ENCODE data around the gene BCL2L15.

Gene BCL2L15

DNA sequence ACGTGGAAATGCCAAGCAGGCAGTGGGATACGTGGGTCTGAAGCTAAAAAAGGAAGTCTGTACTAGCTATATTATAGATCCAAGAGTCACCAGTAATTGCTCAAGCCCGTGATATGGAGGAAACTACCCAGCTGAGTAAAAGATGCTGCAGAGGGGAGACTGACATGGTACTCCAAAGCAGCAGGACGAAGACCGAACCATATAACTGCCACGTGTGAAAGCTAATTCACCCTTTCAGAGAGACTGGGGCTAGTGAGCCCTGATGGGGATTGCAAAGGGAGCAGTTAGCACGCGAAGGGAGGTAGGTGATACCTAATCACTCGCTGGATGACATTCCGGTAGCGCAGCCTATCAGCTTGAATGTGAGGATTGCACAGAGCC lies 16.9 kb upstream of the BCL2L15 start:
- H3K27ac ChIP-seq (ENCODE audit: extremely low read depth, low read depth, low read length) = peak overlapping the region; percentile 47
- H3K4me1 ChIP-seq (ENCODE audit: control insufficient read depth, insufficient read depth, low read length) = no peaks in the 10 kb centered on the region
- H3K36me3 ChIP-seq (ENCODE audit: control insufficient read depth in 2 of 2, insufficient read depth in 1 of 2, low read length in 2 of 2) = peaks cover 9 to 64% of the 10 kb centered on the region in 2 experiments
- CTCF ChIA-PET = interaction anchor here (0.5 to 2.1 kb wide), 9 partner anchors 9 to 446 kb away, joined by 3 to 17 read pairs (median 3); partner anchors contain the start of gene HIPK1
- peak overlapping the region; percentile 69 for H3K4me3 ChIP-seq (ENCODE audit: low read depth, low read length)
- TF ChIP-seq GLIS1 (tag by site-specific recombination; IDR thresholded peaks at IDR 0.05) (no peak), MZF1 (tag by site-specific recombination; IDR thresholded peaks at IDR 0.05; ENCODE audit: borderline replicate concordance) (peak; percentile 76; the same call in 1 of the 2 replicates), ZBTB48 (tag by site-specific recombination; IDR thresholded peaks at IDR 0.05) (0 out of 2 replicates have a peak, but pooled peaks have one; percentile 48), ZNF10 (tag by site-specific recombination; IDR thresholded peaks at IDR 0.05) (peak; percentile 97), ZBTB7A (tag by site-specific recombination; IDR thresholded peaks at IDR 0.05; ENCODE audit: low read depth) (no peak)
- TF ChIP-seq, protein P1, sequence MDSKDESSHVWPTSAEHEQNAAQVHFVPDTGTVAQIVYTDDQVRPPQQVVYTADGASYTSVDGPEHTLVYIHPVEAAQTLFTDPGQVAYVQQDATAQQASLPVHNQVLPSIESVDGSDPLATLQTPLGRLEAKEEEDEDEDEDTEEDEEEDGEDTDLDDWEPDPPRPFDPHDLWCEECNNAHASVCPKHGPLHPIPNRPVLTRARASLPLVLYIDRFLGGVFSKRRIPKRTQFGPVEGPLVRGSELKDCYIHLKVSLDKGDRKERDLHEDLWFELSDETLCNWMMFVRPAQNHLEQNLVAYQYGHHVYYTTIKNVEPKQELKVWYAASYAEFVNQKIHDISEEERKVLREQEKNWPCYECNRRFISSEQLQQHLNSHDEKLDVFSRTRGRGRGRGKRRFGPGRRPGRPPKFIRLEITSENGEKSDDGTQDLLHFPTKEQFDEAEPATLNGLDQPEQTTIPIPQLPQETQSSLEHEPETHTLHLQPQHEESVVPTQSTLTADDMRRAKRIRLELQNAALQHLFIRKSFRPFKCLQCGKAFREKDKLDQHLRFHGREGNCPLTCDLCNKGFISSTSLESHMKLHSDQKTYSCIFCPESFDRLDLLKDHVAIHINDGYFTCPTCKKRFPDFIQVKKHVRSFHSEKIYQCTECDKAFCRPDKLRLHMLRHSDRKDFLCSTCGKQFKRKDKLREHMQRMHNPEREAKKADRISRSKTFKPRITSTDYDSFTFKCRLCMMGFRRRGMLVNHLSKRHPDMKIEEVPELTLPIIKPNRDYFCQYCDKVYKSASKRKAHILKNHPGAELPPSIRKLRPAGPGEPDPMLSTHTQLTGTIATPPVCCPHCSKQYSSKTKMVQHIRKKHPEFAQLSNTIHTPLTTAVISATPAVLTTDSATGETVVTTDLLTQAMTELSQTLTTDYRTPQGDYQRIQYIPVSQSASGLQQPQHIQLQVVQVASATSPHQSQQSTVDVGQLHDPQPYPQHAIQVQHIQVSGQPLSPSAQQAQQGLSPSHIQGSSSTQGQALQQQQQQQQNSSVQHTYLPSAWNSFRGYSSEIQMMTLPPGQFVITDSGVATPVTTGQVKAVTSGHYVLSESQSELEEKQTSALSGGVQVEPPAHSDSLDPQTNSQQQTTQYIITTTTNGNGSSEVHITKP (tag by site-specific recombination; IDR thresholded peaks at IDR 0.05) = peak; percentile 7; the same call in 1 of the 2 replicates
- TF ChIP-seq, protein P2, sequence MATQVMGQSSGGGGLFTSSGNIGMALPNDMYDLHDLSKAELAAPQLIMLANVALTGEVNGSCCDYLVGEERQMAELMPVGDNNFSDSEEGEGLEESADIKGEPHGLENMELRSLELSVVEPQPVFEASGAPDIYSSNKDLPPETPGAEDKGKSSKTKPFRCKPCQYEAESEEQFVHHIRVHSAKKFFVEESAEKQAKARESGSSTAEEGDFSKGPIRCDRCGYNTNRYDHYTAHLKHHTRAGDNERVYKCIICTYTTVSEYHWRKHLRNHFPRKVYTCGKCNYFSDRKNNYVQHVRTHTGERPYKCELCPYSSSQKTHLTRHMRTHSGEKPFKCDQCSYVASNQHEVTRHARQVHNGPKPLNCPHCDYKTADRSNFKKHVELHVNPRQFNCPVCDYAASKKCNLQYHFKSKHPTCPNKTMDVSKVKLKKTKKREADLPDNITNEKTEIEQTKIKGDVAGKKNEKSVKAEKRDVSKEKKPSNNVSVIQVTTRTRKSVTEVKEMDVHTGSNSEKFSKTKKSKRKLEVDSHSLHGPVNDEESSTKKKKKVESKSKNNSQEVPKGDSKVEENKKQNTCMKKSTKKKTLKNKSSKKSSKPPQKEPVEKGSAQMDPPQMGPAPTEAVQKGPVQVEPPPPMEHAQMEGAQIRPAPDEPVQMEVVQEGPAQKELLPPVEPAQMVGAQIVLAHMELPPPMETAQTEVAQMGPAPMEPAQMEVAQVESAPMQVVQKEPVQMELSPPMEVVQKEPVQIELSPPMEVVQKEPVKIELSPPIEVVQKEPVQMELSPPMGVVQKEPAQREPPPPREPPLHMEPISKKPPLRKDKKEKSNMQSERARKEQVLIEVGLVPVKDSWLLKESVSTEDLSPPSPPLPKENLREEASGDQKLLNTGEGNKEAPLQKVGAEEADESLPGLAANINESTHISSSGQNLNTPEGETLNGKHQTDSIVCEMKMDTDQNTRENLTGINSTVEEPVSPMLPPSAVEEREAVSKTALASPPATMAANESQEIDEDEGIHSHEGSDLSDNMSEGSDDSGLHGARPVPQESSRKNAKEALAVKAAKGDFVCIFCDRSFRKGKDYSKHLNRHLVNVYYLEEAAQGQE (tag by site-specific recombination; IDR thresholded peaks at IDR 0.05) = 0 out of 2 replicates have a peak, but pooled peaks have one; percentile 30
- TF ChIP-seq, protein P3, sequence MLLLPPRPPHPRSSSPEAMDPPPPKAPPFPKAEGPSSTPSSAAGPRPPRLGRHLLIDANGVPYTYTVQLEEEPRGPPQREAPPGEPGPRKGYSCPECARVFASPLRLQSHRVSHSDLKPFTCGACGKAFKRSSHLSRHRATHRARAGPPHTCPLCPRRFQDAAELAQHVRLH (tag by site-specific recombination; IDR thresholded peaks at IDR 0.05) = 0 out of 2 replicates have a peak, but pooled peaks have one; percentile 39
- no peaks in the 10 kb centered on the region for H3K9me3 ChIP-seq (ENCODE audit: control insufficient read depth, insufficient read depth, low read depth, low read length)
- POLR2A ChIA-PET = interaction anchor here (0.7 to 4.9 kb wide), 8 partner anchors 11 to 146 kb away, joined by 3 to 84 read pairs (median 4); partner anchors contain the start of genes HIPK1 and RSBN1

DNA sequence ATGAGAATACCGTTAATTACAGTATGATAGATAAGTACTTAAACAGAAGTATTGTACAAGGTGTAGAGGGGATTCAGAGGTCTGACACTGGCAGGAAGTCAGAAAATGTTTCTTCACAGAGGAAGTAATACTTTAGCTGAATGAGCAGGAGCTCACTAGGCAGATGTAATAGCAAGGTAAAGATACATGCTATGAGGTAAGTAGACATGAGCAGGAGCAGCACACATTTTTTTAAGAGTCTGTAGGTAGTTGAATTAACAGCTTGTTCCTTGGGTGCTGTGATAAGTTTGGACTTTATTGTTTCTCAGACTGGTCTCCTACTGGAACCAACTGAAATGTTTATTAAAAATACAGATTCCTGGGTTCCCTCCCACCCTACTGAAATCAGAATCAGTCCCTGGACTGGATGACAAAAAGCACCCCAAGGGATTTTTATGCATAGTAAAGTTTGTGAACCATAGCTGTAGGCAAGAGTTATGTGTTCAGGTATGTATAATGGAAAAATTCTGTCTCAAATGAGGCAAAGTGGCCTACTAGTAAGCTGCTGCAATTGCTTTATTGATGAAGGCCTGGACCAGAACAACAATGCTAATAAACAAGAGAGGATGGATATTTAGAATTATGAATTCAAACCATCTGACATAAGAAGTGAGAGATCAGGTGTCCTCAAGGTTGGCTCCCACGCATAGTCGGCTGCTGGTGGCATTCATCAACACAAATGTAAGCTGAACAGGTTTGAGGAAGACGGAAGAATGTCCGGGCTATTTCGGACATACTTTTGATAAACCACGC lies 16.3 kb upstream of the BCL2L15 start:
- peaks cover 6 to 64% of the 10 kb centered on the region in 2 experiments for H3K36me3 ChIP-seq (ENCODE audit: control insufficient read depth in 2 of 2, insufficient read depth in 1 of 2, low read length in 2 of 2)
- ChIA-PET CTCF (interaction anchor here (0.5 to 2.1 kb wide), 9 partner anchors 8 to 446 kb away, joined by 3 to 17 read pairs (median 3); partner anchors contain the start of gene HIPK1), POLR2A (interaction anchor here (0.7 to 4.9 kb wide), 7 partner anchors 13 to 146 kb away, joined by 3 to 84 read pairs (median 4); partner anchors contain the start of genes HIPK1 and RSBN1)
- H3K27ac ChIP-seq (ENCODE audit: extremely low read depth, low read depth, low read length) = no peak overlapping the region; the same call in 1 of the 2 replicates
- TF ChIP-seq, protein P4, sequence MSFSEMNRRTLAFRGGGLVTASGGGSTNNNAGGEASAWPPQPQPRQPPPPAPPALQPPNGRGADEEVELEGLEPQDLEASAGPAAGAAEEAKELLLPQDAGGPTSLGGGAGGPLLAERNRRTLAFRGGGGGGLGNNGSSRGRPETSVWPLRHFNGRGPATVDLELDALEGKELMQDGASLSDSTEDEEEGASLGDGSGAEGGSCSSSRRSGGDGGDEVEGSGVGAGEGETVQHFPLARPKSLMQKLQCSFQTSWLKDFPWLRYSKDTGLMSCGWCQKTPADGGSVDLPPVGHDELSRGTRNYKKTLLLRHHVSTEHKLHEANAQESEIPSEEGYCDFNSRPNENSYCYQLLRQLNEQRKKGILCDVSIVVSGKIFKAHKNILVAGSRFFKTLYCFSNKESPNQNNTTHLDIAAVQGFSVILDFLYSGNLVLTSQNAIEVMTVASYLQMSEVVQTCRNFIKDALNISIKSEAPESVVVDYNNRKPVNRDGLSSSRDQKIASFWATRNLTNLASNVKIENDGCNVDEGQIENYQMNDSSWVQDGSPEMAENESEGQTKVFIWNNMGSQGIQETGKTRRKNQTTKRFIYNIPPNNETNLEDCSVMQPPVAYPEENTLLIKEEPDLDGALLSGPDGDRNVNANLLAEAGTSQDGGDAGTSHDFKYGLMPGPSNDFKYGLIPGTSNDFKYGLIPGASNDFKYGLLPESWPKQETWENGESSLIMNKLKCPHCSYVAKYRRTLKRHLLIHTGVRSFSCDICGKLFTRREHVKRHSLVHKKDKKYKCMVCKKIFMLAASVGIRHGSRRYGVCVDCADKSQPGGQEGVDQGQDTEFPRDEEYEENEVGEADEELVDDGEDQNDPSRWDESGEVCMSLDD (tag by site-specific recombination; IDR thresholded peaks at IDR 0.05) = no peak
- TF ChIP-seq HOXC10 (CRISPR knock-in tag; IDR thresholded peaks at IDR 0.05) (no peak), ZBTB48 (tag by site-specific recombination; IDR thresholded peaks at IDR 0.05) (no peak), ZNF76 (tag by site-specific recombination; IDR thresholded peaks at IDR 0.05; ENCODE audit: borderline replicate concordance, low read depth) (no peak), ZNF544 (tag by site-specific recombination; IDR thresholded peaks at IDR 0.05) (no peak), ZNF394 (tag by site-specific recombination; IDR thresholded peaks at IDR 0.05; ENCODE audit: borderline replicate concordance) (no peak), ZBTB20 (tag by site-specific recombination; IDR thresholded peaks at IDR 0.05) (peak; percentile 94)
- TF ChIP-seq, protein P5, sequence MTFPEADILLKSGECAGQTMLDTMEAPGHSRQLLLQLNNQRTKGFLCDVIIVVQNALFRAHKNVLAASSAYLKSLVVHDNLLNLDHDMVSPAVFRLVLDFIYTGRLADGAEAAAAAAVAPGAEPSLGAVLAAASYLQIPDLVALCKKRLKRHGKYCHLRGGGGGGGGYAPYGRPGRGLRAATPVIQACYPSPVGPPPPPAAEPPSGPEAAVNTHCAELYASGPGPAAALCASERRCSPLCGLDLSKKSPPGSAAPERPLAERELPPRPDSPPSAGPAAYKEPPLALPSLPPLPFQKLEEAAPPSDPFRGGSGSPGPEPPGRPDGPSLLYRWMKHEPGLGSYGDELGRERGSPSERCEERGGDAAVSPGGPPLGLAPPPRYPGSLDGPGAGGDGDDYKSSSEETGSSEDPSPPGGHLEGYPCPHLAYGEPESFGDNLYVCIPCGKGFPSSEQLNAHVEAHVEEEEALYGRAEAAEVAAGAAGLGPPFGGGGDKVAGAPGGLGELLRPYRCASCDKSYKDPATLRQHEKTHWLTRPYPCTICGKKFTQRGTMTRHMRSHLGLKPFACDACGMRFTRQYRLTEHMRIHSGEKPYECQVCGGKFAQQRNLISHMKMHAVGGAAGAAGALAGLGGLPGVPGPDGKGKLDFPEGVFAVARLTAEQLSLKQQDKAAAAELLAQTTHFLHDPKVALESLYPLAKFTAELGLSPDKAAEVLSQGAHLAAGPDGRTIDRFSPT (tag by site-specific recombination; IDR thresholded peaks at IDR 0.05) = no peak
- peak overlapping the region; percentile 69 for H3K4me3 ChIP-seq (ENCODE audit: low read depth, low read length)
- no peaks in the 10 kb centered on the region for H3K4me1 ChIP-seq (ENCODE audit: control insufficient read depth, insufficient read depth, low read length)
- no peaks in the 10 kb centered on the region for H3K9me3 ChIP-seq (ENCODE audit: control insufficient read depth, insufficient read depth, low read depth, low read length)
